Measurements from ENCODE around the gene PALS1. TPM values are rescaled to one million over a fixed set of nuclear protein-coding genes. Genes with fewer than 3 reads are reported as not detected.

Gene PALS1
- total and polyA plus RNA-seq, 7 experiments from 2014 or later: 2.0 to 23.6 (median 11.6) TPM

DNA sequence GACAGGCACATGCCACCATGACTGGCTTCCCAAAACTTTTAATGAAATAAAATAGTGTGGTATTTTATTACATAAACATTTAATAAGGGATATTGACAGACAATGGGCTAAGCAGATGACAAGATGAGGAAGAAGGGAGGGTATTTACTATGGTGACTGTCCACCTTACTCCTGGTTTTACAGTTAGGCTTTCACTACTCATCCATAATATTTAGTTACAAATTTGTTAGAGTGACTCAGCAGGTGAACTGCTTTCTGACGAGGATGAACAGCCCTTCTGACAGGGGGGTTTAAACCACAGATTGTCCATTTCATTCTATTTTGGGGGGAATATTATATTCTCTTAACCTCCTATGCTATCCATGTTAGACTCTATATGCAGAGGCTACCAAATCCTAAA, 3.6 kb upstream of the PALS1 start:
- ATAC-seq (no peak), DNase-seq (no peak)
- Histone ChIP-seq H3K36me3 (ENCODE audit: control insufficient read depth in 2 of 3, insufficient read depth in 3 of 3, low read length in 3 of 3) (peaks cover 0 to 6% (median 0%) of the 10 kb centered on the region in 3 experiments), H3K9me3 (ENCODE audit: control insufficient read depth in 2 of 3, low read length in 3 of 3) (no peaks in the 10 kb centered on the region), H3K4me3 (ENCODE audit: low read length) (no peak overlapping the region), H3K4me1 (ENCODE audit: control insufficient read depth in 2 of 2, insufficient read depth in 2 of 2, low read length in 2 of 2) (peaks cover 6 to 8% of the 10 kb centered on the region in 2 donors), H3K27ac (ENCODE audit: low read depth, low read length) (no peak overlapping the region), H3K27me3 (ENCODE audit: control insufficient read depth in 2 of 2, insufficient read depth in 2 of 2, low read length in 2 of 2) (no peaks in the 10 kb centered on the region)
- peaks cover 13 to 21% (median 16%) of the 10 kb centered on the region in 7 donors for H3K4me1 Mint-ChIP-seq
- POLR2A ChIA-PET: no interaction called here
- H3K36me3 Mint-ChIP-seq: no peaks in the 10 kb centered on the region
- H3K27me3 Mint-ChIP-seq: peaks cover 0 to 38% (median 0%) of the 10 kb centered on the region in 5 donors
- intact Hi-C loops (cut with micrococcal nuclease): no loop called here
- H3K27ac Mint-ChIP-seq: no peak overlapping the region
- no peaks in the 10 kb centered on the region for H3K9me3 Mint-ChIP-seq
- CTCF ChIA-PET: no interaction called here
- no peak overlapping the region for H3K4me3 Mint-ChIP-seq

DNA sequence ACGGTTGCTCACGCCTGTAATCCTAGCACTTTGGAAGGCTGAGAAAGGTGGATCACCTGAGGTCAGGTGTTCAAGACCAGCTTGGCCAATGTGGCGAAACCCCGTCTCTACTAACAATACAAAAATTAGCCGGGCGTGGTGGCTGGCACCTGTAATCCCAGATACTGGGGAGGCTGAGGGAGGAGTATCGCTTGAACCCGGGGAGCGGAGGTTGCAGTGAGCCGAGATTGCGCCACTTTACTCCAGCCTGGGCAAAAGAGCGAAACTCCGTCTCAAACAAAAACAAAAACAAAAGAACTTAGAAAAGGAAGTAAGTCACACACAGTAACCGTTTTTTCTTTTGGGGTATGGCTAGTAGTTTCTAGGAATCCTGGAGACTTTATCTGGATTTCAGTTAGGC, 1.7 kb upstream of the PALS1 start:
- H3K4me1 ChIP-seq (ENCODE audit: control insufficient read depth in 2 of 2, insufficient read depth in 2 of 2, low read length in 2 of 2): peaks cover 6 to 10% of the 10 kb centered on the region in 2 donors
- Mint-ChIP-seq H3K27ac (peak overlapping the region in 1 of 9 donors; percentile 17), H3K4me3 (peak overlapping the region; percentile 81 to 95 (median 91)), H3K4me1 (peaks cover 16 to 30% (median 25%) of the 10 kb centered on the region in 7 donors), H3K36me3 (no peaks in the 10 kb centered on the region), H3K9me3 (no peaks in the 10 kb centered on the region), H3K27me3 (peaks cover 0 to 35% (median 0%) of the 10 kb centered on the region in 5 donors)
- intact Hi-C loops (cut with micrococcal nuclease): no loop called here
- no peak for ATAC-seq
- no peaks in the 10 kb centered on the region for H3K9me3 ChIP-seq (ENCODE audit: control insufficient read depth in 2 of 3, low read length in 3 of 3)
- no peak overlapping the region for H3K27ac ChIP-seq (ENCODE audit: low read depth, low read length)
- POLR2A ChIA-PET: no interaction called here
- no peak overlapping the region for H3K4me3 ChIP-seq (ENCODE audit: low read length)
- CTCF ChIA-PET: no interaction called here
- H3K27me3 ChIP-seq (ENCODE audit: control insufficient read depth in 2 of 2, insufficient read depth in 2 of 2, low read length in 2 of 2): no peaks in the 10 kb centered on the region
- DNase-seq: no peak
- peaks cover 0 to 6% (median 0%) of the 10 kb centered on the region in 3 experiments for H3K36me3 ChIP-seq (ENCODE audit: control insufficient read depth in 2 of 3, insufficient read depth in 3 of 3, low read length in 3 of 3)

DNA sequence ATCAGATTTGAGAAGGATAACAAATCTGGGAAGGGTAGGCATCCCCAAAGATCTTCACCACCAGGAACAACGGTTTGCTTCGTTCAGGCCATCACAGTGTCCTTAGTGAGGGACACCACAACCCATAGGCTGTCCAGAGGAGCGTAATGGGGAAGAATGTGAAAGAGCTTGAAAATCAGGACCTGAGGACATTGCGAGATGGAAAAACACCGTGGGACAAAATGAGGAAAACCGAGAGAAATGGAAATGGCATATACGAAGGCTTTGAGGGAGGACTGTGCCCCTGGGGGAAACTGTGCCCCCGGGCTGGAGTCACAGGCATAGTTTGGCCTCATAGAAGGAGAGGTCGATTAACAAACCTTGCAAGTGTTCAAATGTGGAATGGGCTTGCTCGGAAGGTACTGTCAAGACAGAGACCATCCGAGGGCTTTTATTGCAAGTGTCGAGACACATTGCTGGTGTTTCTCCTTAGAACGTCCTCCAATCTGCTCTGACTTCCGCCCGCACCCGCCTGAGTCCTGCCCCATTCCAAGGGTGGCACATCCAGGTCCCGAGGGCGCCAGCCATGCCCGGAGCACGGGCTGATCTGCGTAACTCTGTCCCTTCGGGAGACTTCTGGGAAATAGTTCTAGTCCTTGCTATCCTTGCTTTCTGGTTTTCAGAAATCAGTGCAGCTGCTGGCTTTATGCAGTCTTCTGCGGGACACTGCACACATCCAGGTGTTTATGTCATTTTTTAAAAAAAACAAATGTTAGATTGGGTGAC, 885 bp upstream of the PALS1 start:
- Mint-ChIP-seq H3K27ac (peak overlapping the region; percentile 8 to 92 (median 77)), H3K9me3 (no peaks in the 10 kb centered on the region), H3K4me3 (peak overlapping the region; percentile 81 to 95 (median 91)), H3K36me3 (no peaks in the 10 kb centered on the region), H3K27me3 (peaks cover 0 to 33% (median 0%) of the 10 kb centered on the region in 5 donors), H3K4me1 (peaks cover 16 to 37% (median 28%) of the 10 kb centered on the region in 7 donors)
- H3K27ac ChIP-seq (ENCODE audit: low read depth, low read length): peak overlapping the region; percentile 74
- H3K27me3 ChIP-seq (ENCODE audit: control insufficient read depth in 2 of 2, insufficient read depth in 2 of 2, low read length in 2 of 2): no peaks in the 10 kb centered on the region
- peaks cover 0 to 6% (median 0%) of the 10 kb centered on the region in 3 experiments for H3K36me3 ChIP-seq (ENCODE audit: control insufficient read depth in 2 of 3, insufficient read depth in 3 of 3, low read length in 3 of 3)
- ATAC-seq: peak; percentile 7
- intact Hi-C loops (cut with micrococcal nuclease): loop anchor here (2.0 to 5.0 kb wide), 6 partner anchors 74 to 1828 kb away; partner anchors contain the start of genes FUT8 (in 1 of the 2), PIGH (in 1 of the 2), RAD51B (in 1 of the 2) and RDH11 (in 1 of the 2)
- H3K4me1 ChIP-seq (ENCODE audit: control insufficient read depth in 2 of 2, insufficient read depth in 2 of 2, low read length in 2 of 2): peaks cover 6 to 10% of the 10 kb centered on the region in 2 donors
- peak in 3 of 9 donors; percentile 12 to 39 (median 34) for DNase-seq
- CTCF ChIA-PET: no interaction called here
- H3K9me3 ChIP-seq (ENCODE audit: control insufficient read depth in 2 of 3, low read length in 3 of 3): no peaks in the 10 kb centered on the region
- POLR2A ChIA-PET: interaction anchor here (0.6 to 1.0 kb wide), 2 partner anchors 79 to 732 kb away, joined by 3 to 4 read pairs; partner anchors contain the start of gene GPHN
- H3K4me3 ChIP-seq (ENCODE audit: low read length): peak overlapping the region; percentile 84

DNA sequence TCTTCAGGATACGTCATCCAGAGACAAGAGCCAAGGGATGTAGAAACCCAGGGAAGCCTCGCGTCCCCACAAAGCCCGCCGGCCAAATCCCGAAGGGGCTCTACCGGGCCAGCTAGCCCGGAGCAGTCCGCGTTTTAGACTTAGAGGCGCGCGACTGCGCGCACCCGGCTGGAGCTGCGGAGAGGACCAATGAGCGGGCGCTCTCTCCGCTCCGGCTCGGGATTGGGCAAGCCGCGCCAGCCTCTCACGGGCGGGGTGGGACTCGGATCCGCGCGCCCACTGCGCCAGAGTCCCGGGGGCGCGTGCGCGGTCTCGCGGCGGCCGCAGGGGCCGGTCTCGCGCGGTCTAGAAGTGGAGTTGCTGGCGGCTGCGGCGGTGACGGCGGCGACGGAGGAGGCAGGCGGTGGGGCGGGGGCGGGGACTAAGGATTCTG, 241 bp upstream of the PALS1 start:
- POLR2A ChIA-PET: interaction anchor here (0.6 to 1.0 kb wide), 2 partner anchors 78 to 733 kb away, joined by 3 to 4 read pairs; partner anchors contain the start of gene GPHN
- ATAC-seq: peak; percentile 97
- H3K27ac Mint-ChIP-seq: peak overlapping the region; percentile 8 to 92 (median 85)

DNA sequence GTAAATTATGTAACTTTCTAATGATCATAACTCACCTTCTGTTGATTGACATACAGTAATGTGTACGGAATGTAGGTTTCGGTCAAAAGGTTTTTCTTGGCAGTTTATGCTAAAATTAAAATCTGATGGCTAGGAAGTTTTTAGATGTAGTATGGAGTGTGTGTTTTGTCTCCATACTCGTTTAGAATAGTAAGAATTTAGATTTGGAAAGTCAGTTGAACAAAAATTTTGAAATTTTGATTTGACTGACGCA, 859 bp downstream of the PALS1 start:
- DNase-seq (no peak), ATAC-seq (no peak)
- no peaks in the 10 kb centered on the region for H3K9me3 ChIP-seq (ENCODE audit: control insufficient read depth in 2 of 3, low read length in 3 of 3)
- H3K27me3 Mint-ChIP-seq: peaks cover 0 to 32% (median 0%) of the 10 kb centered on the region in 5 donors
- intact Hi-C loops (cut with micrococcal nuclease): loop anchor here (5.0 kb wide), 4 partner anchors 360 to 1830 kb away; partner anchors contain the start of genes FUT8 (in 1 of the 2), PIGH (in 1 of the 2), RAD51B (in 1 of the 2) and RDH11 (in 1 of the 2)
- H3K4me1 Mint-ChIP-seq: peaks cover 16 to 41% (median 33%) of the 10 kb centered on the region in 7 donors
- peak overlapping the region; percentile 74 for H3K27ac ChIP-seq (ENCODE audit: low read depth, low read length)
- H3K9me3 Mint-ChIP-seq: no peaks in the 10 kb centered on the region
- peaks cover 0 to 6% (median 0%) of the 10 kb centered on the region in 3 experiments for H3K36me3 ChIP-seq (ENCODE audit: control insufficient read depth in 2 of 3, insufficient read depth in 3 of 3, low read length in 3 of 3)
- POLR2A ChIA-PET: interaction anchor here (0.7 to 1.3 kb wide), 2 partner anchors 120 to 734 kb away, joined by 3 to 4 read pairs; partner anchors contain the start of gene GPHN
- peak overlapping the region; percentile 81 to 95 (median 91) for H3K4me3 Mint-ChIP-seq
- H3K4me3 ChIP-seq (ENCODE audit: low read length): peak overlapping the region; percentile 84
- peaks cover 0 to 3% (median 0%) of the 10 kb centered on the region in 5 donors for H3K36me3 Mint-ChIP-seq
- peaks cover 6 to 10% of the 10 kb centered on the region in 2 donors for H3K4me1 ChIP-seq (ENCODE audit: control insufficient read depth in 2 of 2, insufficient read depth in 2 of 2, low read length in 2 of 2)
- CTCF ChIA-PET: interaction anchor here (0.7 kb wide), 1 partner anchor 32 kb away, joined by 3 read pairs; no protein-coding TSS in a partner anchor
- peak overlapping the region; percentile 45 to 88 (median 85) for H3K27ac Mint-ChIP-seq
- H3K27me3 ChIP-seq (ENCODE audit: control insufficient read depth in 2 of 2, insufficient read depth in 2 of 2, low read length in 2 of 2): no peaks in the 10 kb centered on the region

More for the DNA sequence above, 241 bp upstream of the PALS1 start:
- Histone ChIP-seq H3K9me3 (ENCODE audit: control insufficient read depth in 2 of 3, low read length in 3 of 3) (no peaks in the 10 kb centered on the region), H3K36me3 (ENCODE audit: control insufficient read depth in 2 of 3, insufficient read depth in 3 of 3, low read length in 3 of 3) (peaks cover 0 to 6% (median 0%) of the 10 kb centered on the region in 3 experiments), H3K27ac (ENCODE audit: low read depth, low read length) (peak overlapping the region; percentile 74), H3K4me1 (ENCODE audit: control insufficient read depth in 2 of 2, insufficient read depth in 2 of 2, low read length in 2 of 2) (peaks cover 6 to 10% of the 10 kb centered on the region in 2 donors), H3K27me3 (ENCODE audit: control insufficient read depth in 2 of 2, insufficient read depth in 2 of 2, low read length in 2 of 2) (no peaks in the 10 kb centered on the region), H3K4me3 (ENCODE audit: low read length) (peak overlapping the region; percentile 84)
- Mint-ChIP-seq H3K36me3 (no peaks in the 10 kb centered on the region), H3K4me3 (peak overlapping the region; percentile 81 to 95 (median 91)), H3K27me3 (peaks cover 0 to 33% (median 0%) of the 10 kb centered on the region in 5 donors), H3K9me3 (no peaks in the 10 kb centered on the region), H3K4me1 (peaks cover 16 to 37% (median 28%) of the 10 kb centered on the region in 7 donors)
- intact Hi-C loops (cut with micrococcal nuclease): loop anchor here (1.0 to 5.0 kb wide), 9 partner anchors 45 to 1829 kb away; partner anchors contain the start of genes EIF2S1 (in 2 of the 2), GPHN (in 2 of the 2), FUT8 (in 1 of the 2) and PIGH (in 1 of the 2)
- peak; percentile 87 to 93 (median 91) for DNase-seq
- CTCF ChIA-PET: no interaction called here

DNA sequence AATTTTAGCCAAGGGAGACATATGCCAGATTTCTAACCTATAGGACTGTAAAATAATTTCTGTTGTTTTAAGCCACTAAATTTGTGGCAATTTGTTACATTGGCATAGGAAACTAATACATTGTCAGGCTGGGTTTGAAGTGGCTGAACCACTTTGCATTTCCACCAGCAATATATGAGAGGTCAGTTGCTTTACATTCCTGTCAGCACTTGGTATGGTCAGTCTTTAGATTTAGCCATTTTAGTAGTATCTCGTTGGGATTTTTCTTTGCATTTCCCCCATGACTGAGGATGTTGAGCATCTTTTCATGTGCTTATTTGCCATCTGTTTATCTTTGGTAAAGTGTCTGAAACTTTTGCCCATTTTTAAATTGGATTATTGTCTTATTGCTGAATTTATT, 3.9 kb downstream of the PALS1 start:
- CTCF ChIA-PET: no interaction called here
- no peaks in the 10 kb centered on the region for H3K27me3 ChIP-seq (ENCODE audit: control insufficient read depth in 2 of 2, insufficient read depth in 2 of 2, low read length in 2 of 2)
- intact Hi-C loops (cut with micrococcal nuclease): no loop called here
- no peaks in the 10 kb centered on the region for H3K9me3 ChIP-seq (ENCODE audit: control insufficient read depth in 2 of 3, low read length in 3 of 3)
- Mint-ChIP-seq H3K27me3 (peaks cover 0 to 8% (median 0%) of the 10 kb centered on the region in 5 donors), H3K36me3 (peaks cover 0 to 7% (median 0%) of the 10 kb centered on the region in 5 donors), H3K9me3 (no peaks in the 10 kb centered on the region), H3K4me3 (peak overlapping the region in 2 of 10 donors; percentile 3 to 25), H3K27ac (peak overlapping the region in 1 of 9 donors; percentile 54), H3K4me1 (peaks cover 14 to 55% (median 42%) of the 10 kb centered on the region in 7 donors)
- peaks cover 0 to 6% (median 0%) of the 10 kb centered on the region in 3 experiments for H3K36me3 ChIP-seq (ENCODE audit: control insufficient read depth in 2 of 3, insufficient read depth in 3 of 3, low read length in 3 of 3)
- ATAC-seq: no peak
- H3K4me1 ChIP-seq (ENCODE audit: control insufficient read depth in 2 of 2, insufficient read depth in 2 of 2, low read length in 2 of 2): peaks cover 6 to 8% of the 10 kb centered on the region in 2 donors
- no peak overlapping the region for H3K27ac ChIP-seq (ENCODE audit: low read depth, low read length)
- POLR2A ChIA-PET: no interaction called here
- DNase-seq: no peak
- no peak overlapping the region for H3K4me3 ChIP-seq (ENCODE audit: low read length)

All from naive thymus-derived CD4-positive, alpha-beta T cell (primary cell).